CD4-positive, alpha-beta T cell treated with Interleukin-2 at 100 ng/mL for 4 hours (primary cell): Measurements from ENCODE around the gene UHRF1.
"Not testable (repeated sequence)": the region's sequence is repeated elsewhere in the genome, so short reads cannot be mapped to it uniquely, and the experiment has no call there.

ENCODE experiments used
- DNase-seq: peaks from one replicate; pipeline ENCODE4 v3.0.0-alpha.2; 2020; ENCODE audit warnings: low spot score

The UHRF1 gene

GRCh38 chr19:4909156-4909896, at the start of gene UHRF1:
UHRF1 (plus strand) TSS chr19:4909501; CDS start chr19:4910886, 1,385 bp downstream.
- DNase-seq, result no peak

GRCh38 chr19:4859697-4860096, 49.6 kb upstream of the UHRF1 start:
- DNase-seq, result no peak

- no peak for DNase-seq
Observed at GRCh38 chr19:4861147-4861546, 48.2 kb upstream of the UHRF1 start.

GRCh38 chr19:4866595-4867424, 42.5 kb upstream of the UHRF1 start:
- peak; percentile 26 for DNase-seq

- peak; percentile 90 for DNase-seq
Observed at GRCh38 chr19:4867534-4868285, 41.6 kb upstream of the UHRF1 start, which contains the start of gene PLIN3. PLIN3 (minus strand) TSS chr19:4867667; CDS start chr19:4861394, 6,273 bp downstream.

- no peak for DNase-seq
Observed at GRCh38 chr19:4868286-4868834, 40.9 kb upstream of the UHRF1 start.

GRCh38 chr19:4870025-4870700, 39.1 kb upstream of the UHRF1 start:
- DNase-seq, result peak; percentile 22

GRCh38 chr19:4871711-4872110, 37.6 kb upstream of the UHRF1 start:
- no peak for DNase-seq

GRCh38 chr19:4873930-4874329, 35.4 kb upstream of the UHRF1 start:
- DNase-seq, result no peak

- no peak for DNase-seq
Observed at GRCh38 chr19:4877753-4878490, 31.4 kb upstream of the UHRF1 start.

- no peak for DNase-seq
Observed at GRCh38 chr19:4878491-4878968, 30.8 kb upstream of the UHRF1 start.

- no peak for DNase-seq
Observed at GRCh38 chr19:4879041-4879440, 30.3 kb upstream of the UHRF1 start.

GRCh38 chr19:4882874-4883273, 26.4 kb upstream of the UHRF1 start:
- DNase-seq, result not testable (repeated sequence)

GRCh38 chr19:4884993-4885392, 24.3 kb upstream of the UHRF1 start:
- not testable (repeated sequence) for DNase-seq

- DNase-seq, result not testable (repeated sequence)
Observed at GRCh38 chr19:4887803-4888202, 21.5 kb upstream of the UHRF1 start.

GRCh38 chr19:4889034-4889815, 20.1 kb upstream of the UHRF1 start:
- DNase-seq, result no peak

- DNase-seq, result no peak
Observed at GRCh38 chr19:4891066-4891465, 18.2 kb upstream of the UHRF1 start.

GRCh38 chr19:4892962-4893361, 16.3 kb upstream of the UHRF1 start:
- not testable (repeated sequence) for DNase-seq

- no peak for DNase-seq
Observed at GRCh38 chr19:4896372-4896771, 12.9 kb upstream of the UHRF1 start.

GRCh38 chr19:4897146-4897545, 12.2 kb upstream of the UHRF1 start:
- DNase-seq, result no peak
